Neural progenitor cell (in vitro differentiated cells): ENCODE measurements around the gene KRTAP9-7. TPM values are rescaled to one million over a fixed set of nuclear protein-coding genes. Genes with fewer than 3 reads are reported as not detected.
"Not testable (repeated sequence)": the region's sequence is repeated elsewhere in the genome, so short reads cannot be mapped to it uniquely, and the experiment has no call there.

Source experiments
- DNase-seq: peaks from one replicate; pipeline ENCODE4 v3.0.0-alpha.2; 2016; ENCODE audit warnings: low spot score
- H2AFZ ChIP-seq: fragments of 200-600 bp; sonication (generic); replicated peaks from 2 replicates; pipeline ENCODE4 v1.6.1; 2016; ENCODE audit warnings: antibody characterized with exemption
- H3F3A ChIP-seq: fragments of 200-600 bp; sonication (generic); 2 replicates; pipeline ENCODE4 v1.6.1; 2016; ENCODE audit warnings: antibody characterized with exemption, low read depth
- H3K27ac ChIP-seq: fragments of 200-600 bp; sonication (generic); 2 replicates; pipeline ENCODE4 v1.5.1; 2016; ENCODE audit warnings: mild to moderate bottlenecking
- H3K27me3 ChIP-seq: fragments of 200-600 bp; sonication (generic); 2 replicates; pipeline ENCODE4 v1.6.1; 2016; ENCODE audit warnings: mild to moderate bottlenecking, moderate library complexity
- H3K36me3 ChIP-seq: fragments of 200-600 bp; sonication (generic); 2 replicates; pipeline ENCODE4 v1.5.1; 2016
- H3K4me1 ChIP-seq: fragments of 200-600 bp; sonication (generic); 2 replicates; pipeline ENCODE4 v1.6.1; 2016; ENCODE audit warnings: mixed run types
- H3K4me2 ChIP-seq: fragments of 200-600 bp; sonication (generic); 2 replicates; pipeline ENCODE4 v1.6.1; 2016
- H3K4me3 ChIP-seq: fragments of 200-600 bp; sonication (generic); 2 replicates; pipeline ENCODE4 v1.5.1; 2016
- H3K79me2 ChIP-seq: fragments of 200-600 bp; sonication (generic); 2 replicates; pipeline ENCODE4 v1.6.1; 2016; ENCODE audit warnings: low read depth
- H3K9ac ChIP-seq: fragments of 200-600 bp; sonication (generic); 2 replicates; pipeline ENCODE4 v1.6.1; 2016
- H3K9me3 ChIP-seq: fragments of 200-600 bp; sonication (generic); 2 replicates; pipeline ENCODE4 v1.5.1; 2016; ENCODE audit warnings: low read depth
- H4K20me1 ChIP-seq: fragments of 200-600 bp; sonication (generic); 2 replicates; pipeline ENCODE4 v1.6.1; 2016; ENCODE audit warnings: low read depth
- H3K27ac Mint-ChIP-seq: 3 replicates; pipeline ENCODE4 v1.8.0; 2021; ENCODE audit warnings: mixed read lengths
- H3K27me3 Mint-ChIP-seq: 2 replicates; pipeline ENCODE4 v1.8.0; 2022; ENCODE audit warnings: low read depth, mild to moderate bottlenecking, inconsistent platforms, moderate library complexity, mixed read lengths; ENCODE audit not compliant: insufficient read depth
- H3K36me3 Mint-ChIP-seq: 3 replicates; pipeline ENCODE4 v1.8.0; 2021; ENCODE audit warnings: mixed read lengths
- H3K4me1 Mint-ChIP-seq: 3 replicates; pipeline ENCODE4 v1.8.0; 2021; ENCODE audit warnings: mixed read lengths
- H3K4me3 Mint-ChIP-seq: 3 replicates; pipeline ENCODE4 v1.8.0; 2021; ENCODE audit warnings: mild to moderate bottlenecking, moderate library complexity, mixed read lengths
- H3K9me3 Mint-ChIP-seq: 3 replicates; pipeline ENCODE4 v1.8.0; 2020; ENCODE audit warnings: mixed read lengths
- EZH2 ChIP-seq: fragments of 200-600 bp; sonication (generic); IDR thresholded peaks from 2 replicates; pipeline ENCODE4 v1.6.1; 2017; ENCODE audit warnings: antibody characterized with exemption, mild to moderate bottlenecking, moderate library complexity
- EZH2phosphoT487 ChIP-seq: fragments of 200-600 bp; sonication (generic); IDR thresholded peaks from 2 replicates; pipeline ENCODE4 v1.6.1; 2017; ENCODE audit warnings: antibody characterized with exemption
- total RNA-seq: library from RNA; depleted of rRNA; stranded (reverse); fragments of >200 nt; gene quantifications from 2 replicates; pipeline ENCODE4 v1.2.3, GENCODE V29; 2015; ENCODE audit warnings: low replicate concordance
- TF ChIP-seq, protein P1 (sequence below): fragments of 200-600 bp; sonication (generic); IDR thresholded peaks from 2 replicates; pipeline ENCODE4 v1.5.1; 2017; ENCODE audit warnings: antibody characterized with exemption, mild to moderate bottlenecking

The KRTAP9-7 gene
- total RNA-seq, 1 donor from 2014 or later, result not detected

DNA sequence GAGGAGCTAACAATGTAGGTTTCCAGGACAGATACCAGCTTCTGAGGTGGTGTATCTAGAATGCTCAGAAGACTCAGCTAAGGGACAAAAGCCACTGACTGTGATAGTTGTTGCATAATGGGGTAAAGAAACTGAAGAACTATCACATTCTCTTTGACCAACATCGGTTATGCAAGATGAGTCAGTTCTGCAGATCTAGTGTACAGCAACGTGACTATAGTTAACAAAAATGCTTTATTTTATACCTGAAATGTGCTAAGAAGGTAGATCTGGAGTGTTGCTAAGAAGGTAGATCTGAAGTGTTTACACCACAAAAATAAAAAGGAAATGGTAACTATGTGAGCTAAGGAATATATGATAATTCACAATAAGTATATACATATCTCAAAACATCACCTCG, 7.8 kb upstream of the KRTAP9-7 start:
- Histone ChIP-seq H3F3A (no peaks in the 10 kb centered on the region), H3K9ac (no peak overlapping the region), H3K4me3 (no peak overlapping the region), H3K4me2 (no peak overlapping the region), H3K79me2 (no peaks in the 10 kb centered on the region), H3K4me1 (no peaks in the 10 kb centered on the region), H3K36me3 (no peaks in the 10 kb centered on the region), H2AFZ (no peak overlapping the region), H4K20me1 (no peaks in the 10 kb centered on the region), H3K27ac (no peak overlapping the region), H3K27me3 (no peaks in the 10 kb centered on the region), H3K9me3 (no peaks in the 10 kb centered on the region)
- Mint-ChIP-seq H3K27me3 (peaks cover 3% of the 10 kb centered on the region), H3K9me3 (no peaks in the 10 kb centered on the region), H3K4me3 (no peak overlapping the region), H3K27ac (no peak overlapping the region), H3K4me1 (no peaks in the 10 kb centered on the region), H3K36me3 (no peaks in the 10 kb centered on the region)
- TF ChIP-seq EZH2phosphoT487, result no peak
- TF ChIP-seq EZH2, result no peak
- TF ChIP-seq, protein P1, sequence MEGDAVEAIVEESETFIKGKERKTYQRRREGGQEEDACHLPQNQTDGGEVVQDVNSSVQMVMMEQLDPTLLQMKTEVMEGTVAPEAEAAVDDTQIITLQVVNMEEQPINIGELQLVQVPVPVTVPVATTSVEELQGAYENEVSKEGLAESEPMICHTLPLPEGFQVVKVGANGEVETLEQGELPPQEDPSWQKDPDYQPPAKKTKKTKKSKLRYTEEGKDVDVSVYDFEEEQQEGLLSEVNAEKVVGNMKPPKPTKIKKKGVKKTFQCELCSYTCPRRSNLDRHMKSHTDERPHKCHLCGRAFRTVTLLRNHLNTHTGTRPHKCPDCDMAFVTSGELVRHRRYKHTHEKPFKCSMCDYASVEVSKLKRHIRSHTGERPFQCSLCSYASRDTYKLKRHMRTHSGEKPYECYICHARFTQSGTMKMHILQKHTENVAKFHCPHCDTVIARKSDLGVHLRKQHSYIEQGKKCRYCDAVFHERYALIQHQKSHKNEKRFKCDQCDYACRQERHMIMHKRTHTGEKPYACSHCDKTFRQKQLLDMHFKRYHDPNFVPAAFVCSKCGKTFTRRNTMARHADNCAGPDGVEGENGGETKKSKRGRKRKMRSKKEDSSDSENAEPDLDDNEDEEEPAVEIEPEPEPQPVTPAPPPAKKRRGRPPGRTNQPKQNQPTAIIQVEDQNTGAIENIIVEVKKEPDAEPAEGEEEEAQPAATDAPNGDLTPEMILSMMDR, result no peak
- DNase-seq, result no peak

DNA sequence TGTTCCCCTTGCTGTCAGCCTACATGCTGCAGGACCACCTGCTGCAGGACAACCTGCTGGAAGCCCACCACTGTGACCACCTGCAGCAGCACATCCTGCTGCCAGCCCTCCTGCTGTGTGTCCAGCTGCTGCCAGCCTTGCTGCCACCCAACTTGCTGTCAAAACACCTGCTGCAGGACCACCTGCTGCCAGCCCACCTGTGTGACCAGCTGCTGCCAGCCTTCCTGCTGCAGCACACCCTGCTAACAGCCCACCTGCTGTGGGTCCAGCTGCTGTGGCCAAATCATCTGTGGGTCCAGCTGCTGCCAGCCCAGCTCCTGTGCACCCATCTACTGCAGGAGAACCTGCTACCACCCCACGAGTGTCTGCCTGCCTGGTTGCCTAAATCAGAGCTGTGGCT, 4.2 kb upstream of the KRTAP9-7 start:
- DNase-seq, H3K4me1 Mint-ChIP-seq, H3K27me3 Mint-ChIP-seq, H2AFZ ChIP-seq, H3K4me1 ChIP-seq, H3K4me2 ChIP-seq, H3K27me3 ChIP-seq, H3K36me3 Mint-ChIP-seq, H3K9me3 ChIP-seq, H4K20me1 ChIP-seq, H3K36me3 ChIP-seq, H3K9ac ChIP-seq, H3F3A ChIP-seq, H3K27ac Mint-ChIP-seq, H3K27ac ChIP-seq, H3K4me3 ChIP-seq, H3K79me2 ChIP-seq, H3K9me3 Mint-ChIP-seq, H3K4me3 Mint-ChIP-seq: not testable (repeated sequence)

DNA sequence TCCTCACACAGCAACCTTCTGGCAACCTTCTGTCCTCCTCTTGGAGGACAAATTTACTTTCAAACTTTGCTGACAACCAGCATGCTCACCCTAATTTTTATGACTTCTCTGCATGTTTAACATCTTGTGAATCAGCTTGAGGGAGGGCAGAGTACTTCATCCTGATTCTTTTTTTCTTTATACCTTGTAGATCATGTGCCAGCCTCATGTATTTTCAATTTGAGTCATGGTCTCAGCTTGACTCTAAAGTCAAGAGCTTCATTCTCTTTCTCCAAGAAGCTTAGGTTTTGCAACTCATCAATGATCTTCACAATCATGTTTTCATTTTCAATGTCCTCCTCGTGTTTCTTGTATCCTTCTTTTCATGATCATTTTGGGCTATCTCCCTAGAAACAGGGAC, 3.6 kb upstream of the KRTAP9-7 start:
- no peaks in the 10 kb centered on the region for H3K36me3 Mint-ChIP-seq
- TF ChIP-seq EZH2phosphoT487, result no peak
- no peak for TF ChIP-seq EZH2
- TF ChIP-seq, protein P1, result no peak
- H3K27ac Mint-ChIP-seq, result no peak overlapping the region
- no peaks in the 10 kb centered on the region for H3K36me3 ChIP-seq
- no peak overlapping the region for H3K9ac ChIP-seq
- no peak overlapping the region for H3K4me3 Mint-ChIP-seq
- no peak overlapping the region for H3K27ac ChIP-seq
- H4K20me1 ChIP-seq, result no peaks in the 10 kb centered on the region
- peaks cover 4% of the 10 kb centered on the region for H3K27me3 Mint-ChIP-seq
- H3F3A ChIP-seq, result no peaks in the 10 kb centered on the region
- no peaks in the 10 kb centered on the region for H3K27me3 ChIP-seq
- H2AFZ ChIP-seq, result no peak overlapping the region
- H3K9me3 Mint-ChIP-seq, result no peaks in the 10 kb centered on the region
- no peak for DNase-seq
- H3K9me3 ChIP-seq, result no peaks in the 10 kb centered on the region
- no peaks in the 10 kb centered on the region for H3K4me1 Mint-ChIP-seq
- H3K4me1 ChIP-seq, result no peaks in the 10 kb centered on the region
- H3K4me2 ChIP-seq, result no peak overlapping the region
- H3K79me2 ChIP-seq, result no peaks in the 10 kb centered on the region
- no peak overlapping the region for H3K4me3 ChIP-seq

DNA sequence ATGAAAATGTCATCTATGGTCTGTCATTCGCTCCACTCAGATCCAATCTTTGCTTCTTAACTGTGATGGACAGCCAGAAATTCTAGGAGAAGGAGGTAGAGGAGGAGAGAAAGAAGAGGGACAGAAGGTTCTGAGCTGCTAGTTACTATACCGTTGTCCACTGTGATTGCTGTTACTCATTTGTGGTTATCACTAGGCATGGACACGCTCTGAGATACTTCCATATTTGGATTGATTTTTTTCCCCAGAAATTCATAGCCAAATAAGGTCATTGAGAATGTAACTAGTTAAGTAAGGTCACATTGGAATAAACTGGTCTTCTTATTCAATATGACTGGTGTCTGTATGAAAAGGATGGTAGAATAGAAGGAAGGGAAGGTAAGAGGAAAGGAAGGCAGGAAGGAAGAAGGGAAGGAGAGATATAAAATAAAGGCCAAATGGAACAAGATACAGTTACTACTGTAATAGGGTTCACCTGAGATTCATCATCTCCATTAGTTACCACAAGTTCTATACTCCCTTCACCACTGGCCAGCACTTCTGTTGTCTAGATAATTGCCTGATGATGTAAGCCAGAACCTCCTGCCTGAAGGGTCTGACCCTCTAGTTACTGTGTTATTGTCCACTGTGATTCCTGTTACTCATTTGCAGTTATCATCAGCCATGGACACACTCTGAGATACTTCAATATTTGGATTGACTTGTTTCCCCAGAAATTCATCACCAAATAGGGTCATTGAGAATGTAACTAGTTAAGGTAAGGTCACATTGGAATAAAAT, 2.9 kb downstream of the KRTAP9-7 start:
- peaks cover 4% of the 10 kb centered on the region for H3K27me3 Mint-ChIP-seq
- H3K4me1 Mint-ChIP-seq, result no peaks in the 10 kb centered on the region
- H3K4me3 ChIP-seq, result no peak overlapping the region
- H3K36me3 ChIP-seq, result no peaks in the 10 kb centered on the region
- no peak overlapping the region for H3K4me3 Mint-ChIP-seq
- no peaks in the 10 kb centered on the region for H3K9me3 Mint-ChIP-seq
- H3K9ac ChIP-seq, result no peak overlapping the region
- H3K36me3 Mint-ChIP-seq, result no peaks in the 10 kb centered on the region
- H3K27ac ChIP-seq, result no peak overlapping the region
- no peaks in the 10 kb centered on the region for H3K79me2 ChIP-seq
- H4K20me1 ChIP-seq, result no peaks in the 10 kb centered on the region
- no peak for TF ChIP-seq EZH2phosphoT487
- TF ChIP-seq EZH2, result no peak
- TF ChIP-seq, protein P1, result no peak
- no peaks in the 10 kb centered on the region for H3K9me3 ChIP-seq
- no peaks in the 10 kb centered on the region for H3F3A ChIP-seq
- H3K27ac Mint-ChIP-seq, result no peak overlapping the region
- no peak for DNase-seq
- H3K4me1 ChIP-seq, result no peaks in the 10 kb centered on the region
- no peak overlapping the region for H2AFZ ChIP-seq
- H3K4me2 ChIP-seq, result no peak overlapping the region
- H3K27me3 ChIP-seq, result no peaks in the 10 kb centered on the region
